AG04450 (cell line): ENCODE data around the gene ZNF668. TPM values are rescaled to one million over a fixed set of nuclear protein-coding genes. Genes with fewer than 3 reads are reported as not detected.

Source experiments
- CTCF ChIA-PET: fragments of 300-600, 350-600 bp; formaldehyde crosslinking; extraction: SDS; loops from one replicate; lab custom pipeline; 2022; ENCODE audit warnings: antibody characterized with exemption, inconsistent platforms; lab: Charles Lee
- POLR2A ChIA-PET: fragments of 350-600 bp; formaldehyde crosslinking; extraction: SDS; loops from one replicate; lab custom pipeline; 2021; ENCODE audit warnings: antibody characterized with exemption, inconsistent platforms; lab: Yijun Ruan, JAX
- DNase-seq: peaks from one replicate; pipeline ENCODE4 v3.0.0-alpha.2; 2011; ENCODE audit warnings: low read depth, low spot score
- H3K27ac ChIP-seq: one replicate; pipeline ENCODE4 v1.5.1; 2012; ENCODE audit warnings: low read depth, low read length, control low read depth
- H3K27me3 ChIP-seq: one replicate; pipeline ENCODE4 v1.6.0; 2012; ENCODE audit warnings: low read length; ENCODE audit not compliant: control insufficient read depth, insufficient read depth
- H3K4me3 ChIP-seq: 2 replicates; pipeline ENCODE4 v1.5.1; 2011; ENCODE audit warnings: mild to moderate bottlenecking, low read depth, low read length, control low read depth
- H3K9me3 ChIP-seq: 2 replicates; pipeline ENCODE4 v1.5.1; 2012; ENCODE audit warnings: low read length; ENCODE audit not compliant: control insufficient read depth, insufficient read depth
- polyA plus RNA-seq: library from polyadenylated mRNA; depleted of rRNA; stranded (reverse); fragments of >200 nt; gene quantifications from 2 replicates; pipeline ENCODE4 v1.2.3, GENCODE V29; 2011
- TF ChIP-seq, protein P1 (sequence below): IDR thresholded peaks from 2 replicates; pipeline ENCODE4 v1.5.1; 2011; ENCODE audit warnings: low read depth, low read length, control low read depth, inconsistent platforms

Gene ZNF668
- polyA plus RNA-seq, 1 experiment, result 5.9 TPM

DNA sequence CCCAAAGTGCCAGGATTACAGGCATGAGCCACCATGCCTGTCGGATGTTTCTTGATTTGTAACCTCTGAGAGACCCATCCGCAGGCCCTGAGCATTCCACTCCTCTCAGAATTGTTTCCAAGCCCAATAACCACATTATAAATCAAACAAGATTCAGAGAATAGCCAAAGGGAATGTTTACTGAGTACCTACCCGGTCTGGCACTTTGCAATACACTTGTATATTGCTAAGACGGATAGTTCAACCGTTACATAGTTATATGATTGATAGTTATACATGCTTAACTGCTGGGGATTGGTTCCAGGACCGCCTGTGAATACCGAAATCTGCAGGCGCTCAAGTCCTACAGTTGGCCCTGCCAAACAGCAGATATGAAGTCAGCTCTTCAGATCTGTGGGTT, 40.4 kb upstream of the ZNF668 start:
- Histone ChIP-seq H3K4me3 (no peak overlapping the region), H3K27me3 (no peaks in the 10 kb centered on the region), H3K9me3 (no peaks in the 10 kb centered on the region; the same call in 1 of the 2 replicates), H3K27ac (no peak overlapping the region)
- DNase-seq, result no peak
- ChIA-PET CTCF (interaction anchor here (0.6 to 3.3 kb wide), 2 partner anchors 28 to 160 kb away, joined by 4 to 14 read pairs; no protein-coding TSS in a partner anchor), POLR2A (interaction anchor here (1.1 kb wide), 1 partner anchor 65 kb away, joined by 3 read pairs; the partner anchor contains the start of gene FUS)
- TF ChIP-seq, protein P1, sequence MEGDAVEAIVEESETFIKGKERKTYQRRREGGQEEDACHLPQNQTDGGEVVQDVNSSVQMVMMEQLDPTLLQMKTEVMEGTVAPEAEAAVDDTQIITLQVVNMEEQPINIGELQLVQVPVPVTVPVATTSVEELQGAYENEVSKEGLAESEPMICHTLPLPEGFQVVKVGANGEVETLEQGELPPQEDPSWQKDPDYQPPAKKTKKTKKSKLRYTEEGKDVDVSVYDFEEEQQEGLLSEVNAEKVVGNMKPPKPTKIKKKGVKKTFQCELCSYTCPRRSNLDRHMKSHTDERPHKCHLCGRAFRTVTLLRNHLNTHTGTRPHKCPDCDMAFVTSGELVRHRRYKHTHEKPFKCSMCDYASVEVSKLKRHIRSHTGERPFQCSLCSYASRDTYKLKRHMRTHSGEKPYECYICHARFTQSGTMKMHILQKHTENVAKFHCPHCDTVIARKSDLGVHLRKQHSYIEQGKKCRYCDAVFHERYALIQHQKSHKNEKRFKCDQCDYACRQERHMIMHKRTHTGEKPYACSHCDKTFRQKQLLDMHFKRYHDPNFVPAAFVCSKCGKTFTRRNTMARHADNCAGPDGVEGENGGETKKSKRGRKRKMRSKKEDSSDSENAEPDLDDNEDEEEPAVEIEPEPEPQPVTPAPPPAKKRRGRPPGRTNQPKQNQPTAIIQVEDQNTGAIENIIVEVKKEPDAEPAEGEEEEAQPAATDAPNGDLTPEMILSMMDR, result no peak

DNA sequence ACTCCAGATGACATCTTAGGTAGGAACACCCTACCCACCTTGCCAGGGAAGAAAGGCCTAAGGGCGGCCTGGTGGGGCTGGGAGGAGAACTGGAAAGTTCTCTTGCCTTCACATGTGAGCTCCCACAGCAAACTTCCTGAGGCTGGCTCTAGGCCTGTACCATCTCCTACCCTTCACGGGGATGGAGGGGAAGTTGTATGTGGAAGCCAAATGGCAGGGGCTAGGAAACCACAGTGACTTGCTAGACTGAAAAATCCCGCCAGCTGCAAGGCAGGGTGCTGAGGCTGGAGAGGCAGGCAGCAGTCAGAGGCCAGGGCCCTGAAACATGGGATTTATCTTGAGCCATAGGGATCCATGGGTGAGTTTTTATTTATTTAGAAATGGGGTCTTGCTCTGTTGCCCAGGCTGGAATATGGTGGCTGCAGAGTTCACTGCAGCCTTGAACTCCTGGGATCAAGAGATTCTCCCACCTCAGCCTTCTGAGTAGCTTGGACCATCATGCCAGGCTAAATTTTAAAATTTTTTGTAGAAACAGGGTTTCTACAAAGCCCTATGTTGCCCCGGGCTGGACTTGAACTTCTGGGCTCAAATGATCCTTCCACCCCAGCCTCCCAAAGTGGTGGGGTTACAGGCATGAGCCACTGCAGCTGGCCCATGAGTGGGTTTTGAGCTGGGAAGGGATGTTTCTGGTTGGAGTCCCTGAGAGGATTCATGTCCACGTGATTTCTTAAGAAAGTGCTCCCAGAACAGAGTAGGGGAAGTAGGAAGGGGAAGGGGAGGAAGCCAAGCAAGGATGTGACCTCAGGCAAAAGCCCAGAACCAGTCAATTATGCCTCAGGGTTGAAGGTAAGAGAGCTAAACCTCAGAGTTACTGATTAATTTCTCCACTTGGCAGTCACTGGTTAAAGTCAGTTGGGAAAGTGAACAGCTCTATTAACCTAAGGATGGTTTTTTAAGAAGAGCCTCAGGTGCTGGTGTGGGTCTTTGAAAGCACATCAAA, 39.4 kb upstream of the ZNF668 start:
- TF ChIP-seq, protein P1, result no peak
- no peak for DNase-seq
- CTCF ChIA-PET, result interaction anchor here (3.3 kb wide), 1 partner anchor 29 kb away, joined by 14 read pairs; no protein-coding TSS in a partner anchor

DNA sequence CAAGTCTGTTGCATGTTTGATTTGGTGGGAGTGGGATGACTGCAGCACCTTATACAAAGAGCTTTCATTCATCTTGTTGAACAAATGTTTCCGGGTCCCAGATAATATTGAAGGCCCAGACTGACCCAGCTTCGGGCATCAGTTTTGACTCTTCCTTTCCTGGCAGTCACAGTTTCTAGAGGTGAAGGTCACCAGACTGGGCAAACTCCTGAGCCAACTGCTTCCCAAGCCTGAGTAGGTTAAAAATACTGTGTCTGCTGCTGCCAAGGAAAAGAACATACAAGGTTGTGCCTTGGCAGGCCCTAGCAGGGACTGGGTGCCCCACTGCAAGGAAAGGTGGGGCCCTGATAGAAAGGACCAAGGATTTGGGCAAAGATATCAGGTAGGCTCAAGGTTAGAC, 38.7 kb upstream of the ZNF668 start:
- no peaks in the 10 kb centered on the region for H3K27me3 ChIP-seq
- H3K9me3 ChIP-seq, result no peaks in the 10 kb centered on the region; the same call in 1 of the 2 replicates
- no peak overlapping the region for H3K4me3 ChIP-seq
- TF ChIP-seq, protein P1, result no peak
- no peak overlapping the region for H3K27ac ChIP-seq
- no peak for DNase-seq
- POLR2A ChIA-PET, result no interaction called here
- CTCF ChIA-PET, result interaction anchor here (3.3 kb wide), 1 partner anchor 29 kb away, joined by 14 read pairs; no protein-coding TSS in a partner anchor

More for the DNA sequence above, 39.4 kb upstream of the ZNF668 start:
- Histone ChIP-seq H3K4me3 (no peak overlapping the region), H3K27ac (no peak overlapping the region), H3K9me3 (no peaks in the 10 kb centered on the region; the same call in 1 of the 2 replicates), H3K27me3 (no peaks in the 10 kb centered on the region)
- POLR2A ChIA-PET, result interaction anchor here (1.1 kb wide), 1 partner anchor 66 kb away, joined by 3 read pairs; the partner anchor contains the start of gene FUS

DNA sequence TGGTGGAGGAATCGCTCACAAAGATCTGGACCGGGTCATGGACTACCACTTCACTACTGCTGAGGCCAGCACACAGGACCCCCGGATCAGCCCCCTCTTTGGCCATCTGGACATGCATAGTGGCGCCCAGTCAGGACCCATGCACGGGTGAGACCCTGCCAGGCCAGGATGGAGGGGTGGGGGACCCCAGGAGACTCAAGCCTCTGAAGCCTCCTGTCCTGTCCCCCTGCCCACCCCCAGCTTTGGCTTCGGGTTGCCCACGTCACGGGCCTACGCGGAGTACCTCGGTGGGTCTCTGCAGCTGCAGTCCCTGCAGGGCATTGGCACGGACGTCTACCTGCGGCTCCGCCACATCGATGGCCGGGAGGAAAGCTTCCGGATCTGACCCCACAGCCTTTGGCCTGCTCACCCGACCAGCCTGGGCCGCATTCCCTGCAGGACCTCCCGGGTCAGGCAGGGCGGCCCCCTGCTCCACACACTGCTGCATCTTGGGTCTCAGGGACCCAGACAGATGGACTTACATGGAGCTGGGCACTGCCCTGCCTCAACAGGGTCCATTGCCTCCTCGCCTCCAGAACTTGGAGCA, 37.9 kb upstream of the ZNF668 start:
- DNase-seq, result no peak
- Histone ChIP-seq H3K9me3 (no peaks in the 10 kb centered on the region; the same call in 1 of the 2 replicates), H3K27me3 (no peaks in the 10 kb centered on the region), H3K4me3 (no peak overlapping the region), H3K27ac (no peak overlapping the region)
- CTCF ChIA-PET, result interaction anchor here (0.8 kb wide), 1 partner anchor 31 kb away, joined by 4 read pairs; no protein-coding TSS in a partner anchor
- POLR2A ChIA-PET, result no interaction called here
- TF ChIP-seq, protein P1, result no peak
